Smooth muscle cell (in vitro differentiated cells): ENCODE data around the gene TTC16. TPM values are rescaled to one million over a fixed set of nuclear protein-coding genes. Genes with fewer than 3 reads are reported as not detected.

Source experiments
- DNase-seq: peaks from one replicate; lab custom pipeline; 2025; ENCODE audit not compliant: unreplicated experiment; lab: John Stamatoyannopoulos, UW
- H2AFZ ChIP-seq: fragments of 200-600 bp; sonication (generic); 2 replicates; pipeline ENCODE4 v1.6.0; 2016; ENCODE audit warnings: antibody characterized with exemption, low read depth, mild to moderate bottlenecking
- H3F3A ChIP-seq: fragments of 200-600 bp; sonication (generic); 2 replicates; pipeline ENCODE4 v1.6.0; 2017; ENCODE audit warnings: antibody characterized with exemption, low read depth
- H3K27ac ChIP-seq: fragments of 200-600 bp; sonication (generic); 2 replicates; pipeline ENCODE4 v1.5.1; 2016; ENCODE audit warnings: low read depth, mild to moderate bottlenecking
- H3K27me3 ChIP-seq: fragments of 200-600 bp; sonication (generic); 2 replicates; pipeline ENCODE4 v1.6.1; 2016; ENCODE audit warnings: low read depth, mild to moderate bottlenecking
- H3K36me3 ChIP-seq: fragments of 200-600 bp; sonication (generic); 2 replicates; pipeline ENCODE4 v1.5.1; 2016; ENCODE audit warnings: low read depth
- H3K4me1 ChIP-seq: fragments of 200-600 bp; sonication (generic); 2 replicates; pipeline ENCODE4 v1.5.1; 2016; ENCODE audit warnings: low read depth
- H3K4me2 ChIP-seq: fragments of 200-600 bp; sonication (generic); 2 replicates; pipeline ENCODE4 v1.6.0; 2016; ENCODE audit warnings: mild to moderate bottlenecking
- H3K4me3 ChIP-seq: fragments of 200-600 bp; sonication (generic); 2 replicates; pipeline ENCODE4 v1.5.1; 2016; ENCODE audit warnings: mild to moderate bottlenecking
- H3K79me2 ChIP-seq: fragments of 200-600 bp; sonication (generic); 2 replicates; pipeline ENCODE4 v1.6.0; 2016; ENCODE audit warnings: low read depth, mild to moderate bottlenecking
- H3K9ac ChIP-seq: fragments of 200-600 bp; sonication (generic); 2 replicates; pipeline ENCODE4 v1.6.0; 2016; ENCODE audit warnings: low read depth
- H3K9me3 ChIP-seq: fragments of 200-600 bp; sonication (generic); replicated peaks from 2 replicates; pipeline ENCODE4 v1.5.1; 2016; ENCODE audit warnings: low read depth
- H4K20me1 ChIP-seq: fragments of 200-600 bp; sonication (generic); 2 replicates; pipeline ENCODE4 v1.6.0; 2016; ENCODE audit warnings: low read depth
- CTCF ChIP-seq: fragments of 200-600 bp; sonication (generic); IDR thresholded peaks from 2 replicates; pipeline ENCODE4 v1.5.1; 2017; ENCODE audit warnings: borderline replicate concordance, mild to moderate bottlenecking, antibody characterized with exemption; ENCODE audit not compliant: insufficient read depth, poor library complexity, severe bottlenecking
- WGBS: methylation state at CpG from one replicate; pipeline ENCODE4 v1.1.7; 2016; ENCODE audit warnings: low lambda C conversion rate; 5-methylcytosine and 5-hydroxymethylcytosine counted together
- polyA plus RNA-seq: library from polyadenylated mRNA; unstranded; fragments of >200 nt; fragmentation: Nextera tagmentation; extraction: Ambion mirVana; gene quantifications from 2 replicates; pipeline ENCODE4 v1.2.1, GENCODE V29; 2016
- total RNA-seq: library from RNA; depleted of rRNA; stranded (reverse); fragments of >200 nt; gene quantifications from 2 replicates; pipeline ENCODE4 v1.2.3, GENCODE V29; 2014

TTC16 gene
- total and polyA plus RNA-seq, 2 experiments from 2014 or later, result 0.22 TPM; not detected in 1

GRCh38 chr9:127722055-127722745, 6.3 kb downstream of the TTC16 start:
- H3K4me3 ChIP-seq, result no peak overlapping the region
- H2AFZ ChIP-seq, result no peak overlapping the region
- no peaks in the 10 kb centered on the region for H3K9me3 ChIP-seq
- no peaks in the 10 kb centered on the region for H3K4me1 ChIP-seq
- H3K27me3 ChIP-seq, result no peaks in the 10 kb centered on the region
- no peak overlapping the region for H3K4me2 ChIP-seq
- H3K9ac ChIP-seq, result no peak overlapping the region
- no peaks in the 10 kb centered on the region for H3K79me2 ChIP-seq
- H3F3A ChIP-seq, result no peaks in the 10 kb centered on the region
- H3K36me3 ChIP-seq, result no peaks in the 10 kb centered on the region
- TF ChIP-seq CTCF, result no peak
- no peak for DNase-seq
- no peak overlapping the region for H3K27ac ChIP-seq
- H4K20me1 ChIP-seq, result no peaks in the 10 kb centered on the region
- WGBS, result 80% methylated on average over 12 of the region's 12 CpGs

- no peak overlapping the region for H3K9ac ChIP-seq
- no peaks in the 10 kb centered on the region for H3K4me1 ChIP-seq
- no peaks in the 10 kb centered on the region for H3F3A ChIP-seq
- no peak for DNase-seq
- no peak for TF ChIP-seq CTCF
- no peaks in the 10 kb centered on the region for H4K20me1 ChIP-seq
- 96% methylated on average over 13 of the region's 13 CpGs for WGBS
- no peaks in the 10 kb centered on the region for H3K79me2 ChIP-seq
- H2AFZ ChIP-seq, result no peak overlapping the region
- no peaks in the 10 kb centered on the region for H3K27me3 ChIP-seq
- no peak overlapping the region for H3K27ac ChIP-seq
- H3K4me3 ChIP-seq, result no peak overlapping the region
- no peaks in the 10 kb centered on the region for H3K9me3 ChIP-seq
- no peaks in the 10 kb centered on the region for H3K36me3 ChIP-seq
- H3K4me2 ChIP-seq, result no peak overlapping the region
Measured at GRCh38 chr9:127723013-127723412, 7.1 kb downstream of the TTC16 start.

GRCh38 chr9:127723444-127723843, 7.6 kb downstream of the TTC16 start:
- TF ChIP-seq CTCF, result no peak
- Histone ChIP-seq H3K4me2 (no peak overlapping the region), H3K4me1 (no peaks in the 10 kb centered on the region), H3K27me3 (no peaks in the 10 kb centered on the region), H3K27ac (no peak overlapping the region), H3K36me3 (no peaks in the 10 kb centered on the region), H3K79me2 (no peaks in the 10 kb centered on the region), H3K9ac (no peak overlapping the region), H3K9me3 (no peaks in the 10 kb centered on the region), H2AFZ (no peak overlapping the region), H3K4me3 (no peak overlapping the region), H3F3A (no peaks in the 10 kb centered on the region), H4K20me1 (no peaks in the 10 kb centered on the region)
- DNase-seq, result no peak
- 98% methylated on average over 5 of the region's 5 CpGs for WGBS

GRCh38 chr9:127724012-127724411, 8.1 kb downstream of the TTC16 start:
- DNase-seq, result no peak
- Histone ChIP-seq H3K4me2 (no peak overlapping the region), H3K9ac (no peak overlapping the region), H3K27ac (no peak overlapping the region), H3K27me3 (no peaks in the 10 kb centered on the region), H3K79me2 (no peaks in the 10 kb centered on the region), H4K20me1 (no peaks in the 10 kb centered on the region), H3K4me3 (no peak overlapping the region), H3K9me3 (no peaks in the 10 kb centered on the region), H2AFZ (no peak overlapping the region), H3K36me3 (no peaks in the 10 kb centered on the region), H3K4me1 (no peaks in the 10 kb centered on the region), H3F3A (no peaks in the 10 kb centered on the region)
- WGBS, result 79% methylated on average over 22 of the region's 23 CpGs
- no peak for TF ChIP-seq CTCF
